Endodermal cell (in vitro differentiated cells): ENCODE measurements around the gene AGXT. TPM values are rescaled to one million over a fixed set of nuclear protein-coding genes. Genes with fewer than 3 reads are reported as not detected.

Source experiments
- DNase-seq: peaks from one replicate; pipeline ENCODE4 v3.0.0-alpha.2; 2017
- H3K27ac ChIP-seq: 2 replicates; pipeline ENCODE4 v1.5.1; 2013; ENCODE audit warnings: mild to moderate bottlenecking, low read depth, low read length, moderate library complexity
- H3K27me3 ChIP-seq: 2 replicates; pipeline ENCODE4 v1.6.1; 2013; ENCODE audit warnings: mild to moderate bottlenecking, low read length, moderate library complexity; ENCODE audit not compliant: insufficient read depth, control insufficient read depth, poor library complexity, severe bottlenecking
- H3K36me3 ChIP-seq: 2 replicates; pipeline ENCODE4 v1.7.0; 2013; ENCODE audit warnings: mild to moderate bottlenecking, low read length, moderate library complexity; ENCODE audit not compliant: control insufficient read depth, insufficient read depth
- H3K4me1 ChIP-seq: one replicate; pipeline ENCODE4 v1.7.0; 2013; ENCODE audit warnings: low read length; ENCODE audit not compliant: control insufficient read depth, insufficient read depth
- H3K4me3 ChIP-seq: 2 replicates; pipeline ENCODE4 v1.5.1; 2013; ENCODE audit warnings: mild to moderate bottlenecking, low read length, moderate library complexity
- H3K9ac ChIP-seq: 2 replicates; pipeline ENCODE4 v1.6.1; 2013; ENCODE audit warnings: mild to moderate bottlenecking, low read length, moderate library complexity; ENCODE audit not compliant: poor library complexity, severe bottlenecking; ENCODE audit errors: extremely low read depth
- H3K9me3 ChIP-seq: 2 replicates; pipeline ENCODE4 v1.6.1; 2013; ENCODE audit warnings: mild to moderate bottlenecking, low read length, moderate library complexity; ENCODE audit not compliant: control insufficient read depth
- H3K27ac Mint-ChIP-seq: 2 replicates; pipeline ENCODE4 v1.8.0; 2020; ENCODE audit warnings: mixed read lengths
- H3K27me3 Mint-ChIP-seq: 2 replicates; pipeline ENCODE4 v1.8.0; 2021; ENCODE audit warnings: mild to moderate bottlenecking, mixed read lengths; ENCODE audit not compliant: insufficient read depth
- H3K36me3 Mint-ChIP-seq: 2 replicates; pipeline ENCODE4 v1.8.0; 2020; ENCODE audit warnings: low read depth, mixed read lengths
- H3K4me1 Mint-ChIP-seq: 2 replicates; pipeline ENCODE4 v1.8.0; 2020; ENCODE audit warnings: mixed read lengths
- H3K4me3 Mint-ChIP-seq: 2 replicates; pipeline ENCODE4 v1.8.0; 2020; ENCODE audit warnings: mild to moderate bottlenecking, moderate library complexity, mixed read lengths
- H3K9me3 Mint-ChIP-seq: 2 replicates; pipeline ENCODE4 v1.8.0; 2020; ENCODE audit warnings: mild to moderate bottlenecking, mixed read lengths
- CTCF ChIP-seq: fragments of 200-600 bp; sonication (generic); conservative IDR thresholded peaks from 2 replicates; pipeline ENCODE4 v1.5.0; 2021; ENCODE audit warnings: antibody characterized with exemption, mild to moderate bottlenecking
- WGBS, 2 experiments: methylation state at CpG; one replicate each; pipeline versions ENCODE4 v1.1.5 to v1.1.7; 2013; ENCODE audit warnings: missing lambda C conversion rate in 2 of 2, mixed read lengths in 1 of 2; ENCODE audit not compliant: insufficient coverage in 1 of 2, insufficient read length in 1 of 2; 5-methylcytosine and 5-hydroxymethylcytosine counted together
- total RNA-seq, 2 donors: library from RNA; stranded (reverse); fragmentation: NEBNext Ultra II Directional in 1 of 2; extraction: Animal tissue kit (Norgen Biotek cat#: 25700) in 1 of 2; gene quantifications; 2 replicates in 1 of 2; 3 replicates in 1 of 2; pipeline ENCODE4 v1.2.1, GENCODE V29; 2021

Gene AGXT
- total RNA-seq, 2 donors from 2014 or later, result 0.31 TPM; not detected in 1

- Mint-ChIP-seq H3K27ac (no peak overlapping the region), H3K9me3 (no peaks in the 10 kb centered on the region), H3K4me1 (peaks cover 6% of the 10 kb centered on the region), H3K36me3 (no peaks in the 10 kb centered on the region), H3K4me3 (no peak overlapping the region), H3K27me3 (no peaks in the 10 kb centered on the region)
- TF ChIP-seq CTCF, result no peak
- H3K4me1 ChIP-seq, result peaks cover 4% of the 10 kb centered on the region
- H3K4me3 ChIP-seq, result no peak overlapping the region
- H3K9ac ChIP-seq, result no peak overlapping the region
- H3K36me3 ChIP-seq, result no peaks in the 10 kb centered on the region
- H3K27me3 ChIP-seq, result no peaks in the 10 kb centered on the region
- 75 to 86% methylated on average over 3 of the region's 3 CpGs for WGBS, 2 experiments
- DNase-seq, result no peak
- H3K9me3 ChIP-seq, result no peaks in the 10 kb centered on the region
- H3K27ac ChIP-seq, result no peak overlapping the region
These were observed 16.1 kb downstream of the AGXT start for GRCh38 chr2:240884745-240885144.

- Histone ChIP-seq H3K36me3 (no peaks in the 10 kb centered on the region), H3K9me3 (no peaks in the 10 kb centered on the region), H3K9ac (no peak overlapping the region), H3K4me1 (peaks cover 4% of the 10 kb centered on the region), H3K27ac (no peak overlapping the region), H3K4me3 (no peak overlapping the region), H3K27me3 (no peaks in the 10 kb centered on the region)
- no peaks in the 10 kb centered on the region for H3K36me3 Mint-ChIP-seq
- no peak for TF ChIP-seq CTCF
- H3K4me1 Mint-ChIP-seq, result peaks cover 6% of the 10 kb centered on the region
- 95 to 100% methylated on average over 1 of the region's 1 CpG for WGBS, 2 experiments
- DNase-seq, result no peak
- no peak overlapping the region for H3K4me3 Mint-ChIP-seq
- no peak overlapping the region for H3K27ac Mint-ChIP-seq
- H3K9me3 Mint-ChIP-seq, result no peaks in the 10 kb centered on the region
- no peaks in the 10 kb centered on the region for H3K27me3 Mint-ChIP-seq
These were observed 16.9 kb downstream of the AGXT start for GRCh38 chr2:240885566-240885965.

GRCh38 chr2:240886023-240886565, 17.5 kb downstream of the AGXT start:
- peaks cover 4% of the 10 kb centered on the region for H3K4me1 ChIP-seq
- H3K27ac Mint-ChIP-seq, result no peak overlapping the region
- DNase-seq, result no peak
- no peaks in the 10 kb centered on the region for H3K36me3 ChIP-seq
- H3K4me1 Mint-ChIP-seq, result peaks cover 6% of the 10 kb centered on the region
- H3K27ac ChIP-seq, result no peak overlapping the region
- no peaks in the 10 kb centered on the region for H3K36me3 Mint-ChIP-seq
- H3K27me3 Mint-ChIP-seq, result no peaks in the 10 kb centered on the region
- 91 to 100% methylated on average over 1 to 5 of the region's 5 CpGs for WGBS, 2 experiments
- no peaks in the 10 kb centered on the region for H3K9me3 ChIP-seq
- H3K9me3 Mint-ChIP-seq, result no peaks in the 10 kb centered on the region
- H3K27me3 ChIP-seq, result no peaks in the 10 kb centered on the region
- H3K9ac ChIP-seq, result no peak overlapping the region
- TF ChIP-seq CTCF, result no peak
- no peak overlapping the region for H3K4me3 ChIP-seq
- no peak overlapping the region for H3K4me3 Mint-ChIP-seq
